Duodenal mucosa (tissue), 2 donors: Measurements from ENCODE around the gene LCN9.

Source experiments
- H3K27ac ChIP-seq: one replicate; pipeline ENCODE4 v1.7.0; 2013; ENCODE audit warnings: low read depth, low read length
- H3K27me3 ChIP-seq, 2 donors: one replicate each; pipeline ENCODE4 v1.7.0; 2013; ENCODE audit warnings: low read length in 2 of 2, control low read depth in 1 of 2; ENCODE audit not compliant: insufficient read depth in 2 of 2, control insufficient read depth in 1 of 2
- H3K36me3 ChIP-seq, 2 donors: one replicate each; pipeline ENCODE4 v1.7.0; 2013; ENCODE audit warnings: low read length in 2 of 2, control low read depth in 1 of 2; ENCODE audit not compliant: insufficient read depth in 2 of 2, control insufficient read depth in 1 of 2
- H3K4me1 ChIP-seq, 2 donors: one replicate each; pipeline ENCODE4 v1.7.0; 2013; ENCODE audit warnings: low read length in 2 of 2, control low read depth in 1 of 2; ENCODE audit not compliant: insufficient read depth in 2 of 2, control insufficient read depth in 1 of 2
- H3K4me3 ChIP-seq, 2 donors: one replicate each; pipeline ENCODE4 v1.7.0; 2013; ENCODE audit warnings: low read length in 2 of 2, low read depth in 1 of 2
- H3K9ac ChIP-seq, 2 donors: one replicate each; pipeline ENCODE4 v1.7.0; 2013; ENCODE audit warnings: low read length in 2 of 2, low read depth in 1 of 2
- H3K9me3 ChIP-seq, 2 donors: one replicate each; pipeline ENCODE4 v1.7.0; 2013; ENCODE audit warnings: low read length in 2 of 2, control low read depth in 1 of 2; ENCODE audit not compliant: control insufficient read depth in 1 of 2

The LCN9 gene

GRCh38 chr9:135662758-135663450, at the start of gene LCN9:
LCN9 (plus strand) TSS chr9:135663309; CDS start chr9:135663322, 13 bp downstream.
- Histone ChIP-seq H3K27me3 (no peaks in the 10 kb centered on the region), H3K4me1 (no peaks in the 10 kb centered on the region), H3K9ac (no peak within 1 kb of the TSS), H3K36me3 (no peaks in the 10 kb centered on the region), H3K9me3 (no peaks in the 10 kb centered on the region), H3K4me3 (no peak within 1 kb of the TSS), H3K27ac (no peak within 1 kb of the TSS)

GRCh38 chr9:135613946-135614805, 48.9 kb upstream of the LCN9 start:
- Histone ChIP-seq H3K27me3 (no peaks in the 10 kb centered on the region), H3K27ac (no peak overlapping the region), H3K4me3 (no peak overlapping the region), H3K36me3 (no peaks in the 10 kb centered on the region), H3K9ac (no peak overlapping the region), H3K9me3 (no peaks in the 10 kb centered on the region), H3K4me1 (no peaks in the 10 kb centered on the region)

GRCh38 chr9:135614821-135615665, 48.1 kb upstream of the LCN9 start:
- H3K4me3 ChIP-seq: no peak overlapping the region
- no peaks in the 10 kb centered on the region for H3K9me3 ChIP-seq
- no peaks in the 10 kb centered on the region for H3K36me3 ChIP-seq
- H3K9ac ChIP-seq: no peak overlapping the region
- H3K4me1 ChIP-seq: no peaks in the 10 kb centered on the region
- no peak overlapping the region for H3K27ac ChIP-seq
- H3K27me3 ChIP-seq: no peaks in the 10 kb centered on the region

GRCh38 chr9:135615666-135616618, 47.2 kb upstream of the LCN9 start:
- H3K4me3 ChIP-seq: no peak overlapping the region
- H3K4me1 ChIP-seq: no peaks in the 10 kb centered on the region
- H3K27me3 ChIP-seq: no peaks in the 10 kb centered on the region
- no peak overlapping the region for H3K9ac ChIP-seq
- H3K27ac ChIP-seq: no peak overlapping the region
- H3K36me3 ChIP-seq: no peaks in the 10 kb centered on the region
- H3K9me3 ChIP-seq: no peaks in the 10 kb centered on the region

- Histone ChIP-seq H3K27me3 (no peaks in the 10 kb centered on the region), H3K9me3 (no peaks in the 10 kb centered on the region), H3K4me3 (no peak overlapping the region), H3K9ac (no peak overlapping the region), H3K36me3 (no peaks in the 10 kb centered on the region), H3K27ac (no peak overlapping the region), H3K4me1 (no peaks in the 10 kb centered on the region)
These were observed 46.2 kb upstream of the LCN9 start for GRCh38 chr9:135616619-135617537.

- no peaks in the 10 kb centered on the region for H3K36me3 ChIP-seq
- no peak overlapping the region for H3K4me3 ChIP-seq
- no peaks in the 10 kb centered on the region for H3K4me1 ChIP-seq
- H3K9ac ChIP-seq: no peak overlapping the region
- no peaks in the 10 kb centered on the region for H3K27me3 ChIP-seq
- no peaks in the 10 kb centered on the region for H3K9me3 ChIP-seq
- H3K27ac ChIP-seq: no peak overlapping the region
These were observed 45.6 kb upstream of the LCN9 start for GRCh38 chr9:135617538-135617900.

GRCh38 chr9:135617991-135618411, 45.1 kb upstream of the LCN9 start:
- Histone ChIP-seq H3K36me3 (no peaks in the 10 kb centered on the region), H3K9ac (no peak overlapping the region), H3K9me3 (no peaks in the 10 kb centered on the region), H3K27me3 (no peaks in the 10 kb centered on the region), H3K4me1 (no peaks in the 10 kb centered on the region), H3K27ac (no peak overlapping the region), H3K4me3 (no peak overlapping the region)

GRCh38 chr9:135618866-135619598, 44.1 kb upstream of the LCN9 start:
- Histone ChIP-seq H3K36me3 (no peaks in the 10 kb centered on the region), H3K9me3 (no peaks in the 10 kb centered on the region), H3K9ac (no peak overlapping the region), H3K4me1 (no peaks in the 10 kb centered on the region), H3K27ac (no peak overlapping the region), H3K27me3 (no peaks in the 10 kb centered on the region), H3K4me3 (no peak overlapping the region)
